ENCODE data around the gene ADGRG3.

Gene ADGRG3

GRCh38 chr16:57736419-57737351 is 68.6 kb downstream of the ADGRG3 start:
- H3K4me3 ChIP-seq (ENCODE audit: low read depth, low read length) = peak overlapping the region; percentile 95
- no peak for TF ChIP-seq CTCF (IDR thresholded peaks at IDR 0.05; ENCODE audit: borderline replicate concordance, insufficient read depth, low read depth, low read length)

- no peak for TF ChIP-seq CTCF (IDR thresholded peaks at IDR 0.05; ENCODE audit: borderline replicate concordance, insufficient read depth, low read depth, low read length)
- no peak overlapping the region for H3K4me3 ChIP-seq (ENCODE audit: low read depth, low read length)
Observed at GRCh38 chr16:57738844-57739243, 70.7 kb downstream of the ADGRG3 start.
